Stimulated activated CD8-positive, alpha-beta memory T cell treated with anti-CD3 and anti-CD28 coated beads, Interleukin-4, amount 100 ng/mL, for 4 hours (primary cell): ENCODE measurements around the gene PIERCE2.
"Not testable (repeated sequence)": the region's sequence is repeated elsewhere in the genome, so short reads cannot be mapped to it uniquely, and the experiment has no call there.

Experiments
- DNase-seq, 2 donors: peaks; one replicate each; pipeline ENCODE4 v3.0.0-alpha.2; 2020; ENCODE audit warnings: low read depth in 2 of 2, low spot score in 1 of 2

The PIERCE2 gene

GRCh38 chr15:55422089-55422488 lies 13.8 kb downstream of the PIERCE2 start:
- no peak for DNase-seq

- DNase-seq, result no peak
Observed at GRCh38 chr15:55434989-55435825, 26.9 kb downstream of the PIERCE2 start.

GRCh38 chr15:55443141-55443540 lies 34.8 kb downstream of the PIERCE2 start:
- not testable (repeated sequence) for DNase-seq

GRCh38 chr15:55445936-55446335 lies 37.6 kb downstream of the PIERCE2 start:
- not testable (repeated sequence) for DNase-seq

GRCh38 chr15:55446379-55447029 lies 38.2 kb downstream of the PIERCE2 start:
- DNase-seq, result not testable (repeated sequence)

- DNase-seq, result not testable (repeated sequence)
Observed at GRCh38 chr15:55447030-55447394, 38.7 kb downstream of the PIERCE2 start.

GRCh38 chr15:55457401-55458022 lies 49.2 kb downstream of the PIERCE2 start:
- no peak for DNase-seq

GRCh38 chr15:55461447-55461846 lies 53.2 kb downstream of the PIERCE2 start:
- no peak for DNase-seq

- no peak for DNase-seq
Observed at GRCh38 chr15:55468321-55468720, 60.0 kb downstream of the PIERCE2 start.
